Peyer's patch (tissue), 4 donors: ENCODE measurements around the gene DNPH1. TPM values are rescaled to one million over a fixed set of nuclear protein-coding genes. Genes with fewer than 3 reads are reported as not detected.

Experiments
- DNase-seq, 3 donors: peaks; one replicate each; pipeline ENCODE4 v3.0.0-alpha.2; 2017 to 2019
- H3K27ac ChIP-seq, 4 donors: fragments of 200-600 bp; sonication (generic); one replicate each; pipeline ENCODE4 v1.5.1; 2016 to 2019
- H3K27me3 ChIP-seq, 2 donors: fragments of 200-600 bp; sonication (generic); one replicate each; pipeline ENCODE4 v1.5.1; 2019
- H3K36me3 ChIP-seq, 3 donors: fragments of 200-600 bp; sonication (generic); one replicate each; pipeline ENCODE4 v1.5.1; 2016 to 2019
- H3K4me1 ChIP-seq, 4 donors: fragments of 200-600 bp; sonication (generic); one replicate each; pipeline ENCODE4 v1.5.1; 2016 to 2019
- H3K4me3 ChIP-seq, 4 donors: fragments of 200-600 bp; sonication (generic); 1 replicate in 3 of 4; 2 replicates in 1 of 4; pipeline ENCODE4 v1.5.1; 2016 to 2019; ENCODE audit warnings: mild to moderate bottlenecking in 1 of 4
- H3K9me3 ChIP-seq, 4 donors: fragments of 200-600 bp; sonication (generic); one replicate each; pipeline ENCODE4 v1.5.1; 2016 to 2019; ENCODE audit warnings: mild to moderate bottlenecking in 1 of 4
- CTCF ChIP-seq, 6 experiments: fragments of 450-650 bp in 4 of 6; fragments of 200-600 bp in 2 of 6; sonication (generic) in 1 of 6; IDR thresholded peaks; one replicate each; pipeline ENCODE4 v1.5.1; 2017 to 2019; ENCODE audit warnings: antibody characterized with exemption in 6 of 6, mild to moderate bottlenecking in 3 of 6, moderate library complexity in 1 of 6
- POLR2A ChIP-seq, 2 donors: fragments of 450-650 bp; IDR thresholded peaks; one replicate each; pipeline ENCODE4 v1.5.1; 2017; ENCODE audit warnings: antibody characterized with exemption in 2 of 2, mild to moderate bottlenecking in 2 of 2, moderate library complexity in 2 of 2
- total RNA-seq, 4 donors: library from RNA; depleted of rRNA; stranded (reverse); fragments of >200 nt; gene quantifications; one replicate each; pipeline ENCODE4 v1.1.0, GENCODE V29; 2016

The DNPH1 gene
- total RNA-seq, 4 donors from 2014 or later, result 138 to 304 (median 176) TPM

- Histone ChIP-seq H3K36me3 (no peaks in the 10 kb centered on the region), H3K4me3 (no peak overlapping the region), H3K9me3 (no peaks in the 10 kb centered on the region), H3K27me3 (no peaks in the 10 kb centered on the region), H3K27ac (no peak overlapping the region), H3K4me1 (peaks cover 0 to 13% (median 2%) of the 10 kb centered on the region in 4 donors)
- TF ChIP-seq CTCF (IDR thresholded peaks at IDR 0.05) (no peak), POLR2A (IDR thresholded peaks at IDR 0.05) (no peak)
- DNase-seq, result peak in 1 of 3 donors; percentile 39
Measured at GRCh38 chr6:43262780-43263313, 33.6 kb upstream of the DNPH1 start.

- H3K4me3 ChIP-seq, result no peak overlapping the region
- H3K36me3 ChIP-seq, result no peaks in the 10 kb centered on the region
- H3K27me3 ChIP-seq, result no peaks in the 10 kb centered on the region
- no peak overlapping the region for H3K27ac ChIP-seq
- TF ChIP-seq CTCF (IDR thresholded peaks at IDR 0.05) (no peak), POLR2A (IDR thresholded peaks at IDR 0.05) (no peak)
- H3K4me1 ChIP-seq, result peaks cover 0 to 7% (median 1%) of the 10 kb centered on the region in 4 donors
- DNase-seq, result peak in 2 of 3 donors; percentile 45 to 47
- H3K9me3 ChIP-seq, result no peaks in the 10 kb centered on the region
Measured at GRCh38 chr6:43262000-43262779, 32.9 kb upstream of the DNPH1 start.

- H3K4me1 ChIP-seq, result peaks cover 0 to 5% (median 0%) of the 10 kb centered on the region in 4 donors
- no peak for DNase-seq
Measured at GRCh38 chr6:43261198-43261597, 31.9 kb upstream of the DNPH1 start.

GRCh38 chr6:43260791-43261190 is 31.5 kb upstream of the DNPH1 start:
- no peaks in the 10 kb centered on the region for H3K36me3 ChIP-seq
- peak in 1 of 3 donors; percentile 4 for DNase-seq

More at GRCh38 chr6:43261198-43261597, 31.9 kb upstream of the DNPH1 start:
- H3K36me3 ChIP-seq, result no peaks in the 10 kb centered on the region
- no peak overlapping the region for H3K4me3 ChIP-seq
- no peak for TF ChIP-seq POLR2A (IDR thresholded peaks at IDR 0.05)
- no peak for TF ChIP-seq CTCF (IDR thresholded peaks at IDR 0.05)
- no peaks in the 10 kb centered on the region for H3K27me3 ChIP-seq
- H3K27ac ChIP-seq, result no peak overlapping the region
- H3K9me3 ChIP-seq, result no peaks in the 10 kb centered on the region

More at GRCh38 chr6:43260791-43261190, 31.5 kb upstream of the DNPH1 start:
- no peak overlapping the region for H3K4me3 ChIP-seq
- H3K9me3 ChIP-seq, result no peaks in the 10 kb centered on the region
- TF ChIP-seq CTCF (IDR thresholded peaks at IDR 0.05) (no peak), POLR2A (IDR thresholded peaks at IDR 0.05) (no peak)
- peaks cover 0 to 3% (median 0%) of the 10 kb centered on the region in 4 donors for H3K4me1 ChIP-seq
- no peaks in the 10 kb centered on the region for H3K27me3 ChIP-seq
- H3K27ac ChIP-seq, result no peak overlapping the region
